NK-92 (cell line): ENCODE data around the gene SLC25A18.
"Not testable (repeated sequence)": the region's sequence is repeated elsewhere in the genome, so short reads cannot be mapped to it uniquely, and the experiment has no call there.

Source experiments
- DNase-seq: peaks from one replicate; lab custom pipeline; 2025; ENCODE audit not compliant: unreplicated experiment; lab: John Stamatoyannopoulos, UW

Gene SLC25A18

DNA sequence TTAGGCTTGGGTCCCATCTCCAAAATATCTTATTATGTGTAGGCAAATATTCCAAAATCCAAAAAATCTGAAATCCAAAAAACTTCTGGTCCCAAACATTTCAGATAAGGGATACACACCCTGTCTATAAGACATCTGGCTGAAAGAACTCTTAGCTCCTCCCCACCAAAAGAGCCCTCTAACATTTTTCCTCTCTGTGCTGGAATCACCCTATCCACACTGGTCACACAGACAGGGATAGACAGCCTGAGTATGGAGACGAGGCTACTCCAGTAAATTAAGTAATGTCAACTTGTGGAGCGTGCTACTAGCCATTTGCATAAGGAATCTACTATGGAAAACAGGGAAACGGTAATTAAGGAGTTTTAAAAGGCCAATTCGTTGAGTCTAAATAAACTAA lies 40.4 kb downstream of the SLC25A18 start:
- no peak for DNase-seq

DNA sequence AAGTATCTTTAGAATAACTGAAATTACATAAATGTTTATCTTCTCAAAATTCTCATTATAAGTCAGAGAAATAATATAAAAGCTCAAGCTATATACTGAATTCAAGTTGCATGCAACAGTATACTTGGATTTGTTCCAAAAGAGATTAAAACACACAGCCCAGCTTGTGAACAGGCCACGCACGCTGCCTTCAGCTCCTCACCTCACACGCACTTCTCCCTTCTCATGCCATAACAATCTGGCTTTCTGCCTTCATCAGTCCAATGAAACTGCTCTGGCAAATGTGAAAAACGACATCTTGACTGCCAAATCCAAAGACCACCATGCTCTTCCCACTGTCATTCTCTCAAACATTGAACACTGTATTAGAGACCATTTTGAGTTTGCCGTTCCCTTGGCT lies 43.2 kb downstream of the SLC25A18 start:
- no peak for DNase-seq

DNA sequence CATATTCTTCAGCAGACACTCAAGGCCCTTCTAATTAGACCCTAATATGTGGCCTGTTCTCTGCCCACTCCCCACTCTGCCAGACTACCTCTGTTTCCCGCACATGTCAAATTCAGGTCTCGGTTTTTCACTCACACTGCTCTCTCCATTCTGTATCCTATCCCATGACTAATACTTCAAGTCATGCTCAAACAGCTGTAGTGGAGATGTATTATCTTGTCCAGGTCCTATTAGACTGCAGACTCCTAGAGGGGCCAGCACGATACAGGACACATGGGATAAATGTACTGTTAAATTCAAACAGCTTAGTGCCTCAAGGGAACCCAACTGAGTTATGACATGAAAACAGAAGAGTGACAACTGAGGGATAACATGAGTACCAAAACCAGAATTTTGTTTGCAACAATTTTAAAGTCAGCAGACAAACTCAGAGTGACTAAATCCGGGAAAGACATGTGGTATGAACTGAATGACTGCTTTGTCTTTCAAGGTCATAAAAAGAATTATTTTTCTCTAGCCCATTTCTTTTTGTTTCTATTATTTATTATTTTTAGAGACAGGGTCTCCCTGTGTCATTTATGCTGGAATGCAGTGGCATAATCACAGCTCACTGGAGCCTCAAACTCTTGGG lies 44.7 kb downstream of the SLC25A18 start:
- DNase-seq, result no peak

DNA sequence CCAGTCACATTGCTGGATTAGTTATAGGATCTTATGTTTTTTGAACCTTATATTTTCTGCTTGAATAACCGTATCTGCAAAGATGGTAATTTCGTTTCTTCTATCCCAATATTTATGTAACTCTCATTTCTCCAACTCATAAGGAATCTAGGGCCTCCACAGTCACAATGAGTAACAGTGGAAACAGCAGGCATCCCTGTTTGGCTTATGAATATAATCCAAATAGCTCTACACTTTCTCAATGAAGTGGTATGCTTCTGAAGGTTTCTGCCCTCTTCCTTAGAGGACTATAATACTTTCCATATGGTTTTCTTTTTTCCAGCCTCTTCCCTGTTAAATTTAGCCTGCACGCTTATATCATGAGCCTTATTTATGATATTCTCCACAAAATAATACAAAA lies 48.8 kb downstream of the SLC25A18 start:
- no peak for DNase-seq

DNA sequence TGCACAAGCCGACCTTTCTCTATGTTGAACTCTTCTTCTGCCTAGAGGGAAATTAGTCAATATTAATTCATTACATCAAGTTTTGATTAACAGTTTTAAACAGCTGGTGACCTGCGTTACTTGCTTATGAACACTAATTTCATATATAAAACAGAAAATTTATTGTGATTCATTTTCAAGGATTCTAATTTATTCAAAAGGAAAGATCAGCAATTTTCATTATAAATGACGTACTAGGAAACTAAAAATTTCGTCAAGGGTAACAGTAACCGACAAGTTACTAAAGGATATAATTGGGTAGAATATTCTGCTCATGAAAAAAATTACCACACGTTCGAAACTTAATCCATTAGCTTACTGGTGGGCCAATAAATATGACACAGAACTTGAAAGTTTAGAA lies 50.0 kb downstream of the SLC25A18 start:
- no peak for DNase-seq

DNA sequence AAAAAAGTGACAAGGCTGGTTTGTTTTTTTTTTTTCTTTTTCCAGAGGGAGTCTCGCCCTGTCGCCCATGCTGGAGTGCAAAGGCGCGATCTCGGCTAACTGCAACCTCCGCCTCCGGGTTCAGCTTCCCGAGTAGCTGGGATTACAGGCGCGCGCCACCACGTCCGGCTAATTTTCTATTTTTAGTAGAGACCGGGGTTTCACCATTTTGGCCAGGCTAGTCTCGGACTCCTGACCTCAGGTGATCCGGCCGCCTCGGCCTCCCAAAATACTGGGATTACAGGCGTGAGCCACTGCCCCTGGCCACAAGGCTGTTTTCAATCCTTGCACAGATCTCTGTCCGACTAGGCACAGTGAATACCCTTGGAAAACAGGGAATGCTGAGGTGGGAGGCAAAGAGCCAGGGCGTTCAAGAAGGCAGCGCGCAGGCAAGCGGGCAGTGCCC lies 64.7 kb downstream of the SLC25A18 start:
- DNase-seq, result no peak

DNA sequence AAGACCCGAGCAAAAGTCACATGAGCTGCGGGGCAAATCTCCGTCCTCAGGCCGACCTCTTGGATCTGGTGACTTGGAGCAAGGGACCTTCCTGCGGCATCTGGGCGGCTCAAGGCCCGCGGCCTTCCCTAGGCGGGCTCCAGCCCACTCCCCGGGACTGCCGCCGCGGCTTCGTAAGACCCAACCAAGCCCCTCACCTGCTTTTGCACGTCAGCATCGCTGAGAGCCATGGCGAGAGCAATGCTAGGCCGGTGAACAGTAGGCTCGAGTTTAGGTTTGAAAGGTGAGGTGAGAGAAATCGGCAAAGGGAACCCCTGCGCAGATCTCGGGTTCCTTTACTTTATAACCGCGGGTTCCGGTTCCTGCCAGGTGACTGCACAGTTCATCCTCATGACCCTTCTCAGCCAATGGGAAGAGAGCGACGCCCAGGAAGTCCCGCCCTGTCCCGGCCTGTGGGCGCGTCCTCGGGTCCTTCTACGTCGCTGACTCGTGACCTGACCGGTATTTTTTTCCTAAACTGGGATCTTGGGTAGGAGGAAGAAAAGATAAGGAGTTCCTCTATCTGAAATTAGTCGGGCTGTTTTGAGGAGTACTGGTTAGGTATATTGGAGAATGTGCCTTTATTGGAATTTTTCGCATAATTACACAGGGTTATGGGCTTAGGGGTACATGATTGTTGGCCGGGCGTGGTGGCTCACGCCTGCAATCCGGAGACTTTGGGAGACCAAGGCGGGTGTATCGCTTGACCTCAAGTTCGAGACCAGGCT lies 65.3 kb downstream of the SLC25A18 start, which contains the start of gene ATP6V1E1:
ATP6V1E1 (minus strand) TSS at position 344 of the 767 bp plus-strand sequence; CDS start at position 230, 114 bp downstream.
- DNase-seq, result peak; percentile 29

DNA sequence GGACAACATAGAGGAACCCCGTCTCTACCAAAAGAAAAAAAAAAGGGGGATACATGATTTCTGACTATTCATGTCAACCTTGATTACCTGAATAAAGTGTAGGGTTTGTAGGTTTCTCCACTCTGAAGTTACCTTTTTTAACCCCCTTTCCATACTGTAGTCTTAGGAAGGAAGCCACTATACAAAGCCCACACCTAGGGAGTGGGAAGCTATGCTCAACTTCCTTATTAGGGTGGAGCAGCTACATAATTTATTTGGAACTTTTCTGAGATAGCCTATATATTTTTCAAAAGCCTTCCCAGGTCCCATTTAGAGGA lies 65.8 kb downstream of the SLC25A18 start:
- no peak for DNase-seq

DNA sequence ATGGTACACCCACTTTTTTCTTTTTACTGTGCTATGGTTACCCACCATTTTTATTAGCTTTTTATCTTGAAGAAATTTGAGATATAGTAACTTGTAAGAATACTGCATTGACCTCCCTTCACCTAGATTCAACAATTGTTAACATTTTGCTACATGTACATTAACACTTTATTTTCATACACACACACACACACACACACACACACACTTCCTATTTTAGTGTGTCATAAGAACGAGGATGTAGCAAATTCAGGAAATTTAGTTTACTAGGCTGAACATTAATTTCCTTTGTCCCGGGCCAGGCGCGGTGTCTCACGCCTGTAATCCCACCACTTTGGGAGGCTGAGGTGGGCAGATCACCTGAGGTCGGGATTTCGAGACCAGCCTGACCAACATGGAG lies 66.3 kb downstream of the SLC25A18 start:
- no peak for DNase-seq

DNA sequence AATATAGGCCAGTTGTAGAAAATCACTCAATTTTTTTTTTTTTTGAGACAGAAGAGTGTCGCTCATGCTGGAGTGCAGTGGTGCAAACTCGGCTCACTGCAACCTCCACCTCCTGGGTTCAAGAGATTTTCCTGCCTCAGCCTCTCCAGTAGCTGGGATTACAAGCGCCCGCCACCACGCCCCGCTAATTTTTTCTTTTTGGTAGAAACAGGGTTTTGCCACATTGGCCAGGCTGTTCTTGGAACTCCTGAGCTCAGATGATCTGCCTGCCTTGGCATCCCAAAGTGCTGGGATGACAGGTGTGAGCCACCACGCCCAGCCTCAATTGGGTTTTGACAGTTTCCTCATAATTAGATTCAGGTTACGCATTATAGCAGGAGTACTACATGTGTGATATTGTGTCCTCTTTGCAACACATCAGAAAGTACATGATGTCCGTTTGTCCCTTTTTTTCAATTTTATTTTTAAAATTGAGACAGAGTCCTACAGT lies 67.8 kb downstream of the SLC25A18 start:
- DNase-seq, result no peak

DNA sequence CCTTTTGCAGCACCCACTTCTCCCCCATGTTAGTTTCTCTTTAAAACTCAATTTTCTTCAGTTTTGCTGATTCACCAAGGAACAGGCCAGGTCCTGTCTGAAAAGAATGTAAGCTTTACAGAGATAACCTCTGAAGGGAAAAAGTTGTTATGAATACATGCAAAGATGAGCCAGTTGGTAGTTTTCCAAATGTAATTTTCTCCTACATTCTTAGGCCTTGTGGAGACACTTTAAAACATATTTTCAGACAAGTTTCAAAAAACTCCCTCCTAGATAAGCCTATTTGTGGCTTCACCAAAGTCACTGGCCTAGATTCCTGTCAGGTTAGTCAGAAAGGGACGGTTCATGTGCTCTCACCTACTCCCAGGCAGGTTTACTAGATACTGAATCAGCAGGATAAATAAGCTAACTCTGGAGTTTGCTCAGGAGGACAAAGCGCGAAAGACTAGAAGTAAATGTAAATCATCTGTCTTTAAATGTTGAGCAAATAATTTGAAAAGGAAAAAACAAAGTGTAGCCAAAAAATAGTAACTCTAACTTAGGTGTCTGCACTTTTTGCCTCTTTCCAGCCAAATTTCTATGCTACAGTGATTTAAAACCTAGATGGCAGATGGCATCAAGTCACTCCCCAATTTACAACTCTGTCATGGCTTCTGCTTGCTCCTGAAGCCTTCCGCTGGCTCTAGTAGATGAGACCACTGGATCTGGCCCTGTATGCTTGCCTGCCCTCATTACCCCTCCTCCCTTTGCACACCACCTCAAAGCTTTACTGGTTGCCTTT lies 70.1 kb downstream of the SLC25A18 start:
- DNase-seq, result no peak

DNA sequence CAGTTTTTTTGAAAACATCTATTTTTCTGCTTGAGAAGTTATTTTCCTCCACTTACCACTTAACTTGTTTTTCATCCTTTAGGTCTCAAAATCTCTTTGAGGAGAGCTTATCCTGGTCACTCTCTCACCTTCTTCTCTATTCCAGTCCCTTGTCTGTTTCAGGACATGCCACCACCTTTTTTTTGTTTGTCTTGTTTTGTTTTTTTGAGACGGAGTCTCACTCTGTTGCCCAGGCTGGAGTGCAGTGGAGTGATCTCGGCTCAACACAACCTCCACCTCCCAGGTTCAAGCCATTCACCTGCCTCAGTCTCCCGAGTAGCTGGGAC lies 70.7 kb downstream of the SLC25A18 start:
- no peak for DNase-seq

DNA sequence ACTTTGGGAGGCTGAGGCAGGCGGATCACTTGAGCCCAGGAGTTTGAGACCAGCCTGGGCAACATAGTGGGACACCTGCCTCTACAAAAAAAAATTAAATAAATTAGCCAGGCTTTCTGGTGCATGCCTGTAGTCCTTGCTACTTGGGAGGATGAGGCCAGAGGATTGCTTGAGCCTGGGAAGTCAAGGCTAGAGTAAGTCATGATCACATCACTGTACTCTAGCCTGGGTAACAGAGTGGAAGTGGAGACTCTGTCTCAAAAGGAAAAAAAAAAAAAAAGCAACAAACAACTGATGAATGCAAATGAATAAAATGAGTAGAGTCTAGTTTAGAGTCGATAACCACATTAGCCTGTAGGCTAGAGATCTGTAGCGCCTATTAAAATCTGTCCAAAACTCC lies 71.4 kb downstream of the SLC25A18 start:
- DNase-seq, result no peak

DNA sequence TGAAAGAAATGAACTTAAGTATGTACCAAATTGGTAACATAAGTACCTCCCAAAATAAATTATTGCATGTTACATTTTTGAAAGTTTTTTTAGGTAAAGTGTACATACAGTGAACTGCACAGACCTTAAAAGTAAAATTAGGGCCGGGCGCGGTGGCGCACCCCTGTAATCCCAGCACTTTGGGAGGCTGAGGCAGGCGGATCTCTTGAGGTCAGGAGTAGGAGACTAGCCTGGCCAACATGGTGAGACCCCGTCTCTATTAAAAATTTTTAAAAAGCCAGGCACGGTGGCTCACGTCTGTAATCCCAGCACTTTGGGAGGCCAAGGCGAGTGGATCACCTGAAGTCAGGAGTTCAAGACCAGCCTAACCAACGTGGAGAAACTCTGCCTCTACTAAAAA lies 73.6 kb downstream of the SLC25A18 start:
- DNase-seq, result not testable (repeated sequence)

DNA sequence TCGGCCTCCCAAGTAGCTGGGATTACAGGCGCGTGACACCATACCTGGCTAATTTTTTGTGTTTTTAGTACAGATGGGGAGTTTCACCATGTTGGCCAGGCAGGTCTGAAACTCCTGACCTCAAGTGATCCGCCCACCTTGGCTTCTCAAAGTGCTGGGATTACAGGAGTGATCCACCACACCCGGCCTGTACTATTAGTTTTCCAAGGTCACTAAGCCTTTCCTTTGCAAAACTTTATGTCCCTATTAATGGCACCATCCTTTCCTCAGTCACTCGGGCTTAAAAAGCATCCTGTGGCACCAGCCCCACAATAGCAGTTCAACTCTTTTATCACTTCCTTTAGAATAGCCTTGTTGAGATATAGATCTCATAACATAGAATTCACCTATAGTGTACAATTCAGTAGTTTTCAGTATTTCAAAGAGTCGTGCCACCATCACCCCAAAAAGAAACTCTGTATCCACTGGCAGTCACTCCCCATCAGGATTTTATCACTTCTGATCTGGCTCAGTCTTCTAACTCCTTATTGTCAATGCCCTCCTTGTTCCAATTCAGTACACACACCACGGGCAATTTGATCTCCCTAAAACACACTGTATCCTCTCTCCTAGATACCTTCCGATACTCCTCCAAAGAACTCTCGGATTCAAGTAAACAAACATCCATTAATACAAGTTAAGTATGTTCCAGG lies 74.3 kb downstream of the SLC25A18 start:
- no peak for DNase-seq

DNA sequence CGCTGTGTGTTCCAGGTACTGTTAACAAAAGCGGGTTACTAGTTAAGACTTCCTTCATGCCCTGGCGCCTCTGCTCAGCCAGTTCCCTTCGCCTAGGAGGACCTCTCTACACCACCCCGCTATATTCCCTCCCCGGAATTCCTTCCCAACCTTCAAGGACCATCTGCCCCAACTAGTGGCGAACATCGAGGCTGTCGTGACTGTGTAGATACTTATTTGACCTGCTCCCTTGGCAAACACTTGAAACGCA lies 74.8 kb downstream of the SLC25A18 start:
- DNase-seq, result no peak

DNA sequence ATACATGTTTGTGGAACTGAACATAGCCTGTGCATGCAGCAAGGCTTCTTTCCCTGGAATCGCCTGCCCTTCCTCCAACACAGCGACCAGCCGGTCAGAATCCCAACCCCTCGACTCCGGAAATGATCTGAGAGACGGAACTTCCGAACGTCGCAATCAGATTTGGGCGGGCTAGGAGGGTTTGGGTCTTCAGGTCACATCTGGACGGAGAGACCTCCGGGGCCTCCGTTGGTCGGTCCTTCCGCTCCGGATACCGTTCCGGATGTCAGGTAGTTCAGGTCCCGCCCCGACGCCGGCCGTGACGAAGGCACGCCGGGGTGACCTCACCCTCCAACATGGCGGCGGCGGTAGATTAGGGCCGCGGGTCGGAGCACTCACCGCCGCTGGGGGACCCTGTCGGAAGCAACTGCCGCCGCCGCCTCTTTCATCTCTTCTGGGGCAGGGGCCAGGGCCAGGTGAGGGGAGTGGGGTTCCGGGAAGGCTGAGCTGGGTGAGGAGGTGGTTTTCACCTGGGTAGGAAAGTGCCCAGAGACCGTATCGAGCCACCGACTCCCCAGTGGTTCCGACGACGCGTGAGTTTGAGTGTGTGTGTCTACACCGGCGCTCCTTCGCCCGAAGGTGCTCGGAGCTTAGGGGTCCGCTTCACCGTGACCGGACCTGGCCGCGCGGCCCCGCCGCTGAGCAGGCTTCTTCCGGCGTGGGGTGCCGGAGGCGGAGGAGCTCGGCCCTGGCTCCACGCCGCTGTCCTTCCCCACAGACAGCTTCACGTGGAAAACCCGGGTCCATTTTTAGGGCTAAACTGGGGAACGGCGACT lies 75.3 kb downstream of the SLC25A18 start, which contains the start of gene BCL2L13:
BCL2L13 (plus strand) TSS at position 326 of the 815 bp plus-strand sequence. CDS start 16,955 bp downstream, outside the sequence.
- DNase-seq, result peak; percentile 26

DNA sequence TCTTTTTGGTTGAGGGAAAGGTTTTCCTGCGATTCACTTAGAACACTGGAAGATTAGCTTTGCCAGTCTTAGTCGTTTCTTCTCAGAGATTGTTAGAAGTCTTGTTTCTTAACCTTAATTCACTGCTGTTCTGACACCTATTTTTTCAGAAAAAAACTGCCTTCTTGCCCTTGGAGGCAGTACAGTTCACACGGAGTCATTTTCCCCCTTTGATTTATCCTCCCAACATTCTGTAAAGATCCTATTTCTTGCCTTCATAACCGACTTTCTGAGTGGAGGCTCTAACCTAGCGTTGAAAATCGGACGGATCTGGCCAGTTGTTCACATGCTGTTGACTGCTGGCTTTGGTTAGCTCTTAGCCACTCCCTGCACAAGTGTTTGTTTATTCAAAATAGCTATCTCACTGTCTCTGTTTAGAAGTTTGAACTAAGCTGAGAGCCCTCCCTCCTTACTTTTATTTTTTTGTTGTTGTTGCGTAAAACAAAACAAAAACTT lies 76.0 kb downstream of the SLC25A18 start:
- no peak for DNase-seq
